H54 (cell line): ENCODE results near the gene GABBR1.
A peak's percentile ranks its signal among the peaks of the same experiment; 100 is the strongest.

ENCODE experiments used
- DNase-seq: peaks from one replicate; pipeline ENCODE4 v3.0.0; 2011; ENCODE audit warnings: low spot score, mixed read lengths; ENCODE audit not compliant: insufficient read length
- FAIRE-seq: peaks from 3 replicates; lab custom pipeline; 2011; peaks lifted over from hg19 to GRCh38; lab: Jason Lieb, UNC
- POLR2A ChIP-seq: IDR thresholded peaks from 2 replicates; pipeline ENCODE4 v1.6.1; 2011; ENCODE audit warnings: low read depth, mild to moderate bottlenecking, low read length

The GABBR1 gene

DNA sequence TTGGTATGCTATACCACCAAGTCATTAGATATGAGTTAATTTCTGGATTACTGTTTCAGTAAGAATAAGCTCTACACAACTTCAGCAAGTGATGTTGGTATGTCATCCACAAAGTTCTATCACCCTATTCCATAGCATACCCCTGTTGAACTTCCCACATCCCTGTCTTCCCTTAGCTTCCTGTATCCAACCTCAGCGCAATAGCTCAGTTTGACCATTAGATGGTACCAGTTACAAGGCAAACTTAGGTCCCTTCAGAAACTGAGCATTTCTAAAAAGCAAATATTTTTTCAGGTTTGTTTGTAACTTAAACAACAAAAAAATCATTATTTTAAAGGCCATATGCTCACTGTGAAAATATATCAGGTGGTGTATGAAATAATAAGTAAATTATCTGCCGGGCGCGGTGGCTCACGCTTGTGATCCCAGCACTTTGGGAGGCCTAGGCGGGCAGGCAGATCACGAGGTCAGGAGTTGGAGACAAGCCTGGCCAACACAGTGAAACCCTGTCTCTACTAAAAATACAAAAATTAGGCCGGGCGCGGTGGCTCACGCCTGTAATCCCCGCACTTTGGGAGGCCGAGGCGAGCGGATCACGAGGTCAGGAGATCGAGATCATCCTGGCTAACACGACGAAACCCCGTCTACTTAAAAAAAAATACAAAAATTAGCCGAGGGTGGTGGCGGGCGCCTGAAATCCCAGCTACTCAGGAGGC, 15.1 kb upstream of the GABBR1 start:
- DNase-seq (no peak), FAIRE-seq (peak; percentile 45)
- no peak for TF ChIP-seq POLR2A

DNA sequence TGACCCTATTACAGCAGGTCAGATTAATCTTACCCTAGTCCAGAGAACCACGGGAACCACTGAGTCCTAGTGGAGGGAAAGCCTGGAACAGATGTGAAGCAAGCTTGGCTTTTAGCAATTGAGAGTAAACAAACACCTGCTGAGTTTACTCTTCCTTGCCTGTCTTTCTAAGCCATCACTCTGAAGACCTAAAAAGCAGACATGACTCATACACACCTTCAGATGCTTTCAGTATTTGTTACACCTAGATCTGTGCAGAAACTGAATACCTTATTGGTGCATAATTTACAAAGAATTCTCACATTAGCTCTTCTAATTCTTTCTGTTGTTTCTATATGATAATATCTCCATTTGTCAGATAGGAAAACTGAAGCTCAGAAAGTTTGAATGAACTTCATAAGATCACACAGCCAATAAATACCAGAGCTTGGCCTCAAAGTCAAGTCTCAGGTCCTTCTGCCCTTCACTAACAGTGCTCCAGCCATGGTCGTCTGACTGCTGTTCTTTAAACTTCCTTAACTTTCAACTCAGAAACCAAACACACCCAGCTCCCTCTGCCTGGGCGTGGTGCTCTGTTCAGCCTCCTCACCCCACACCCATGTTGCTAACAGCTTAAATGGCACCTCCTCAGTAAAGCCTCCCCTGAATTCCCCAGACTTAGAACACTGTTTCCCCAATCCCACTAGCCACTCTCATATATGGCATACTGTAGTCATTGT, 8.6 kb upstream of the GABBR1 start:
- no peak for FAIRE-seq
- DNase-seq = no peak
- no peak for TF ChIP-seq POLR2A

DNA sequence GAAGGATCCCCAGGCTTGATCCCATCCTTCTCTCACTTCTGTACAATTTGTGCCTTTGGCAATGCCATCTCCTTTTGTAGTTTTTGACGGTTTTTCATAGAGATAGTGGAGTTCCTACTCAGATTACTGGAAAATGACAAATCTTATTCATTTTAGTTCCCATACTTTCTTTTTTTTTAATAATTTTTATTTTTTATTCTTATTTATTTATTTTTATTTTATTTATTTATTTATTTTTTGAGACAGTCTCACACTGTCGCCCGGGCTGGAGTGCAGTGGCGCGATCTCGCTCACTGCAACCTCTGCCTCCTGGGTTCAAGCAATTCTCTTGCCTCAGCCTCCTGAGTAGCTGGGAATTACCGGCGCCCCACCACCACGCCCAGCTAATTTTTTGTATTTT, 4.3 kb upstream of the GABBR1 start:
- FAIRE-seq (no peak), DNase-seq (no peak)
- no peak for TF ChIP-seq POLR2A

DNA sequence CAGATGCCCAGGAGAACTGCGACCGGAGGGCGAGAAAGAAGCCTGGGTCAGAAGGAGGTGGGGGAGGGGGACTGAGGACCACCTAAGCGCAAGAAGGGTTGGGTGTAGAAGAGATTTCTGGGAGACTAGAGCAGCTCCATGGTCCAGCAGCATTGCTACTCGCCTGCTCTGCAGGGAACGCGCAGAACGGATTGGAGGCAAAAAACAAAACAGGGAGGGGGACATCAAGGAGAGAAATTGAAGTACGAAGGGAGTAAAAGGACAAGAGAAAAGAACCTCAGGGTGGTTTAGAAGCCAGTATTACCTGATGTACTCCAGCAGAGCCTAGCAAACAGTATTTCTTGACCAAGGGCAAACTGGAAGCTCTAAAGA, 537 bp upstream of the GABBR1 start:
- DNase-seq = no peak
- no peak for FAIRE-seq
- no peak for TF ChIP-seq POLR2A

DNA sequence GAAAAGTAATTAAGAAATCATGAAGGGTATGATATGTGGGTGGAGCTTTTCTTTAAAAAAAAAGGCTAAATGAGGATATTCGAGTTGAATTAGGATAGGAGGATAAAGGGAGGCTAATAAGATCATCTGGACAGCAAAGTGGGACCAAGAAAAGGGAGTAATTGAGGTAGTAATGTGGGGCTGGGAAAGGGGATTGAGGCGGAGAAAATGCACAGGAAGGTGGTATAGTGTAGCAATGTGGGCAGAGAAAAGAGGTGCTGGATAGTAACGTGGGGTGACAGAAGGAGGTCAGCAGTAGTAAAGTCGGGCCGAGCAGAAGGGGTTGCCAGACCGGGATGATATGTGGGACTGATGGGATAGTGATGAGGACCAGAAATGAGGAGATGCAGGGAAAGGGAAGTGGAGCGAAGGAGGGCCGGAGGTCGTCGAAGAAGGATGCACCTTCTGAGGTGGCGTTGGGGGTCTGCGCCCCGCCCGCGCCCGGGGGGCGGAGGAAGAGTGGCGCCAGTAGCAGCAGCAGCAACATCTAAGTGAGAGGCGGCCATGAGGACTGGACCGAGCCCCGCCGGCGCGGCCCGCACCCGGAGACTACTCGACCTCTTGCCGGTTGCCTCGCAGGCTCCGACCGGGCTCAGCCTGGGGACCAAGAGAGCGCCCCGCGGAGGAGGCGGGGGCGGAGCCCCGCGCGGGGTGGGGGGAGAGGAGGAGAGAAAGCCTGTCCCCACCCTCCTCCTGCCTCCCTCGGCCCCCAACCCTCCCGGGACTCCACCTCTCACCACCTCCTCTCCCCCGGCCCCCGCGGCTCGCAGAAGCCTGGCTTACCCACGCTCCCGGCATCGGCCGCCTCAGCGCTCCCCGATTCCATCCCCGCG, 887 bp downstream of the GABBR1 start:
- FAIRE-seq (no peak), DNase-seq (peak; percentile 47)
- TF ChIP-seq POLR2A = no peak

DNA sequence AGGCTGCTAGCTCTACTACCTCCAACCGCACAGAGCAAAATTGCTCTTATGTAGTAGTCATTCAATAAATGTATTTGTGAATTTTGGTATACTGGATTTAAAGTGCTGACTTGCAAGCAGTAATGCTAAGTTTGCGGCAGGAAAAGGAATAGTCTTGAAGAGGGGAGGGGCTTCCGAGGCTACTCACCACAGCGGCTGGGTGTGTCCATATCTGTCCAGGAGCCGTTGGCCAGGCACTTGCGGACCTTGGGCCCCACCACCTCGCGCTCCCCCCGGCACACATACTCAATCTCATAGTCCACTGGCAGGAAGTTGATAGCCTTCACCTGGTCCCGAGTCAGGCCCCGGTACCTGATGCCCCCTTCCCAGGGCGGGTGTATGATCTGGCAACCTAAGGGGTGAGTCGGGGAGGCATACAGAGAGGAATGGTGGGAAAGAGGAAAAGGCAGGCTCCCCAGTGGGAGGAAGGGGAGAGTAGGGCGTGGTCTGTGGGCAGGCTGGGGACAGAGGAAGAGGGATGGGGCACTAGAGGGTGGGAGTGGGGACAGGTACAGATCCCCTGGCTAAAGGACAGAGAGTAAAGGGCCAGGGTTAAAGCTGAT, 1.7 kb downstream of the GABBR1 start:
- FAIRE-seq (no peak), DNase-seq (no peak)
- no peak for TF ChIP-seq POLR2A

DNA sequence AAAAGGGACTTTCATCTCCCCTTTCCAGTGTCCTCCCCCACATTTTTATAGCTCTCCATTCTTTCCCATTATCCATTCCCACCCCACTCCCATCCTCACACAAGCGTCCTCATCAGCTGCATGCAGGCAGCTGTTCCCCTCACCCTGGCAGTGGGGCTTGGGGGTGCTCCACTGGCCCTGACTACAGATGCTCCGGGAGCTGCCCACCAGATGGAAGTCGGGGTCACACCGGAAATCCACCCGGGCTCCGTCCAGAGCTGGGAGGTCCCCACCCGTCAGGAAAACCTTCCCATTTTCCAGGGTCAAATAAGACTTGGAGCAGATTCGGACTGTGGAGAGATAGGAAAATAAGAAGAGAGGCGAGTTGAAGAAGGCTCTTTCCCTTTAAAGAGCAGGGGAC, 2.7 kb downstream of the GABBR1 start:
- TF ChIP-seq POLR2A = no peak
- DNase-seq = no peak
- FAIRE-seq = no peak

DNA sequence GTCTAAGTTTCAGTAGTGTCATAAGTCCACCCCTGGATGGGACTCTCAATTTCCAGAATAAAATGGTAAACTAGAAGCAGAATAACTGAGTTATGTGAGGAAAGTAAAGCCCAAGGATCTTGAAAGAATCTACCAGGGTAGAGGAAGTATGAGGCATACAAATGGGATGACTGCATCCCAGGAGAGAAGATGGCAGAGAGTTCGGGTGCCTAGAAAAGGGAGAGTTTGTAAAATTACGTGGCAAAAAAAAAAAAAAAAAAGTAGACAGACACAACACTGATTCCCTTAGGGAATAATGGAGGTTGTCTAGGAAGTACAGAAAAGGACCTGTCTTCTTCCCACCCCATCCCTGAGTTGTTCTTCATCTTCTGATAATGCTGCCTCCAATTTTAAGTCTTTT, 3.4 kb downstream of the GABBR1 start:
- DNase-seq = no peak
- no peak for FAIRE-seq

DNA sequence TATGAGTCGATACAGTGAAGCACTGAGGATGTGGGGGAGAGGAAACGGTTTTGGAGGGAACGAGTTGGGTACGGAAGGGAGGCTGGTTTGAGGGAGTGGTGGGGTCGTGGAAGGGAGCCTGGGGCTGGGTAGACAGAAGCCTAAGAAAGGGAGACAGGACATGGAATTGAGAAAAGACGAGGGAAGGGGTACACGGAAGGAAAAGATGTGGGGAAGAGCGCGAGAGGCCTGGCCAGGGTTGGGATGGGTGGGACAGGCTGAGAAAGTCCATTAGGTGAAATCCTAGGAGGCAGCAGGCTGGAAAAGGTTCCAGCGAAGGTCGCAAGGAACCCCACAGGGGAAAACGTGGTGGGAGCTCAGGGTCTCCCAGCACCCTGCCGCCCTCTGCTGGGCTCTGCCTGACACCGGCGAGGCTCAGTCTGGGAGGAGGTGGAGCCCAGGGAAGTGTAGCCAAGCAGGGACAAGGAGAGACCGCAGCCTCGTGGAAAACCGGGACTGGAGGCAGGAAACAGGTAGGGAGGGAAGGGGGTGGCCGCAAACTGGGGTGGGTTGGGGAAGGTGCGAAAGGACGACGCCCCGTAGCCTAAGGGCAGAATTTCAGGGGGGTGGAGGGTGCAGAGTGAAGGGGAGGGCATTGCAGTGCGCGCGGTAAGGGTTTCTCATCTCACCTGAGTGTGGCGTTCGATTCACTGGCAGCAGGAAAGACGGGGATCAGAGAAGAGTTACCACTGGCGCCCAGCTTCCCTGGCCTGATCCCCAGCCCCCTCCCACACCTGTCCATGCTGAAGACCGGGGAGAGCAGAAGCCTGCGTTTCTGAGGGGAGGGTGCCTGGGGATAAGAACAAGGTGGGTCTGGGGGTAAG, 4.3 kb downstream of the GABBR1 start:
- FAIRE-seq (no peak), DNase-seq (peak; percentile 79)
- TF ChIP-seq POLR2A = no peak

More for the DNA sequence above, 3.4 kb downstream of the GABBR1 start:
- no peak for TF ChIP-seq POLR2A

DNA sequence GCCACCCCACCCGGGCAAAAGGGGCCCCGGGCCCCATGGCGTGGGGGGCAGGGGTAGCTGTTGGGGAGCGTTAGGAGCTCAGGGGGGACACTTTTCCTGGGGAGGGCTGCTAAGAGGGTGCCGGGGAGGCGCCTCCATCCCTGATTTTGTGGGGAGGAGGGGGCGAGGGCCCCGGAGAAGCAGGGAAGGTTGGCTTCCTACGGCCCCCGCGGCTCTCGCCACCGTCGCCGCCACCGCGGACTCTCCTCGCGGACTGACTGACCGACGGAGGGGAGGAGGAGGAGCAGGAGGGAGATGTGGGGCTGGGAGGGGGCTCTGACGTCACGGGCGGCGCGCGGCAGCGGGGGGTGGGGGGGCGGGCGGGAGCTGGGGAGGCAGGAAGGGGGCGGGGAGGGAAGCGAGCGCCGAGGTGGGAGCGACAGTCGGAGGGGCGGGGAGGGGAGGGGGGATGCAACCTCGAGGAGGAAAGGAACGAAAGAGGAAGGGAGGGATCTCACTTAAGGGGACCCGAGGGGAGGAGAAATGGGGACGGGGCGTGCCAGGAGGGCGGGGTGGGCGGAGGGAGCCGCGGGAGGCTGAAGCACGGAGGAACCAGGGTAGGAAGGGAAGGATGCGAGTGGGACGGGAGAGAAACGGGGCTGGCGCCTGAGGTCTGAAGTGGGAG, 5.1 kb downstream of the GABBR1 start:
- no peak for FAIRE-seq

DNA sequence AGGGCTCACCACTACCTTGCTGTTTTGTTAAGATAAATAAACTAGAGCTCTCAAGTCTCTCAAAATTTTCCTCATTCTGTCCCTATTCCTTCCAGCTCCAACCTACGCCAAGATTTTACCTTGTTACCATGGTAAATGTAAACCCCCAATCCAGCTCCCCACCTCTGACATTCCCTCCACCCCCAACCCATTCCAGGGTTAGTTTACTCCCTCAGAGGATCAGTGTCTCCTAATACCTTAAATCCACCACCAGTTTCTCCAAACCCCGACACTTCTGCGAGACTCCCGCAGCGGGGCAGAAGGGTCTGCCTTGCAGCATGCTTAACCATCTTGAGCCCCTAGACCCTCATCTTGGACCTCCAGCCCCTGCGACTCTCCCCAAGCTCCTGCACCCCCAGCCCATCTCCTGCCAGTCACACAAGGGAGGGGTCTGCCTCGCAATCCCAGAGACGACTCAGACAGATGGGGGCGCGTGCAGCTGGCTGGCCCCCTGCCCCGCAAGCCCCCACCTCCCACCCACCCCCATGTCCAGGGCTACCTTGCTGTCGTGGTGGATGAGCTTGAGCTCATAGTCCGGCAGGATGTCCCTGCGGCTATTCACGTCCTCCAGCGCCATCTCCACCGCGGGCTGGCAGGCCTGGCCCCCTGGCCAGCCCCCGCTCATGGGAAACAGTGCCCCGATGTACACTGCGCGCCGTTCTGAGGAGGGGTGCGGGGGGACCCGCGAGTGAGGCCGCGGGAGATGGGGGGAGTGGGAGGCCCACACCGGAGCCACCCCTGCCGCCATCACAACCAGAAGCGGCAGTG, 5.8 kb downstream of the GABBR1 start:
- TF ChIP-seq POLR2A = no peak
- FAIRE-seq = no peak
- DNase-seq = no peak

More for the DNA sequence above, 5.1 kb downstream of the GABBR1 start:
- peak; percentile 93 for TF ChIP-seq POLR2A
- DNase-seq = peak; percentile 81

DNA sequence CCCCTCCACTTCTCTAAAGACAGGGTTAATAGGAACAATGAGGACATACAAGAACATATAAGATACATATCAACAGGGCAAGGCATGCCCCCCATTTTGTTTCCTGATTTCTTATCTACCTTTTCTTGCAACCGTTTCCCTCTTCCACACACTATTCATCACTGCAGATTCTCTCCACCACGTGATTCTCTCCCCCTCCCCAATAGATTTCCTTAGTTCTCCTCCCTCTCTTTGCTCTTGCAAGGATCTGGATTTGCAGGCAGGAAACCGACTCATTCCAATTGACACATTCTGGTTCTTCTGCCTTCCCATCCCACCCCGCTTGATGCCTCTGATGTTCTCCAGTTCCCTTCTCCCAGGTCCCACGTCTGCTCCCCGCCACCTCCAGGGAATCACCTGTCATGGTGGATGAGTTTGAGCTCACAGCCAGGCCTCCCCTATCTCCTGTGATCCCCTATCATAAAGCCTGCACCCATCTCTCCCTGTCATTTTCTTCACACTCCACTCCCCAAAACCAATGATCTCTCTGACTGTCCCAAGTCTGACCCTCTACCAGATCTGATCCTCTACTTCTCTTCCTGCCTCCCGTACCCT, 7.5 kb downstream of the GABBR1 start:
- TF ChIP-seq POLR2A = no peak
- DNase-seq (no peak), FAIRE-seq (no peak)
